ENCODE results near the gene DNAJB1. TPM values are rescaled to one million over a fixed set of nuclear protein-coding genes. Genes with fewer than 3 reads are reported as not detected.

DNAJB1 gene
- total RNA-seq, 1 experiment from 2014 or later, result 54.5 TPM

- no peak for TF ChIP-seq ZNF532 (CRISPR knock-in tag; IDR thresholded peaks at IDR 0.05; ENCODE audit: borderline replicate concordance)
- no peak for TF ChIP-seq USF1 (CRISPR knock-in tag; IDR thresholded peaks at IDR 0.05)
- no peak for TF ChIP-seq KAT7 (CRISPR knock-in tag; IDR thresholded peaks at IDR 0.05; ENCODE audit: borderline replicate concordance)
- TF ChIP-seq, protein P1, sequence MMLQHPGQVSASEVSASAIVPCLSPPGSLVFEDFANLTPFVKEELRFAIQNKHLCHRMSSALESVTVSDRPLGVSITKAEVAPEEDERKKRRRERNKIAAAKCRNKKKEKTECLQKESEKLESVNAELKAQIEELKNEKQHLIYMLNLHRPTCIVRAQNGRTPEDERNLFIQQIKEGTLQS (CRISPR knock-in tag; conservative IDR thresholded peaks at IDR 0.05), result no peak
- TF ChIP-seq, protein P2, sequence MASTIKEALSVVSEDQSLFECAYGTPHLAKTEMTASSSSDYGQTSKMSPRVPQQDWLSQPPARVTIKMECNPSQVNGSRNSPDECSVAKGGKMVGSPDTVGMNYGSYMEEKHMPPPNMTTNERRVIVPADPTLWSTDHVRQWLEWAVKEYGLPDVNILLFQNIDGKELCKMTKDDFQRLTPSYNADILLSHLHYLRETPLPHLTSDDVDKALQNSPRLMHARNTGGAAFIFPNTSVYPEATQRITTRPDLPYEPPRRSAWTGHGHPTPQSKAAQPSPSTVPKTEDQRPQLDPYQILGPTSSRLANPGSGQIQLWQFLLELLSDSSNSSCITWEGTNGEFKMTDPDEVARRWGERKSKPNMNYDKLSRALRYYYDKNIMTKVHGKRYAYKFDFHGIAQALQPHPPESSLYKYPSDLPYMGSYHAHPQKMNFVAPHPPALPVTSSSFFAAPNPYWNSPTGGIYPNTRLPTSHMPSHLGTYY (CRISPR knock-in tag; IDR thresholded peaks at IDR 0.05), result no peak
- TF ChIP-seq ZNF317 (CRISPR knock-in tag; IDR thresholded peaks at IDR 0.05; ENCODE audit: borderline replicate concordance, low read depth), result no peak
- peak; percentile 44; the same call in 1 of the 2 replicates for TF ChIP-seq SP1 (CRISPR knock-in tag; conservative IDR thresholded peaks at IDR 0.05)
- TF ChIP-seq PRDM15 (CRISPR knock-in tag; IDR thresholded peaks at IDR 0.05), result no peak
- TF ChIP-seq ZNF423 (CRISPR knock-in tag; IDR thresholded peaks at IDR 0.05), result no peak
- TF ChIP-seq PREB (CRISPR knock-in tag; IDR thresholded peaks at IDR 0.05; ENCODE audit: borderline replicate concordance), result no peak
- TF ChIP-seq, protein P3, sequence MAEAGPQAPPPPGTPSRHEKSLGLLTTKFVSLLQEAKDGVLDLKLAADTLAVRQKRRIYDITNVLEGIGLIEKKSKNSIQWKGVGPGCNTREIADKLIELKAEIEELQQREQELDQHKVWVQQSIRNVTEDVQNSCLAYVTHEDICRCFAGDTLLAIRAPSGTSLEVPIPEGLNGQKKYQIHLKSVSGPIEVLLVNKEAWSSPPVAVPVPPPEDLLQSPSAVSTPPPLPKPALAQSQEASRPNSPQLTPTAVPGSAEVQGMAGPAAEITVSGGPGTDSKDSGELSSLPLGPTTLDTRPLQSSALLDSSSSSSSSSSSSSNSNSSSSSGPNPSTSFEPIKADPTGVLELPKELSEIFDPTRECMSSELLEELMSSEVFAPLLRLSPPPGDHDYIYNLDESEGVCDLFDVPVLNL (CRISPR knock-in tag; IDR thresholded peaks at IDR 0.05; ENCODE audit: borderline replicate concordance, low read depth), result no peak
- TF ChIP-seq, protein P4, sequence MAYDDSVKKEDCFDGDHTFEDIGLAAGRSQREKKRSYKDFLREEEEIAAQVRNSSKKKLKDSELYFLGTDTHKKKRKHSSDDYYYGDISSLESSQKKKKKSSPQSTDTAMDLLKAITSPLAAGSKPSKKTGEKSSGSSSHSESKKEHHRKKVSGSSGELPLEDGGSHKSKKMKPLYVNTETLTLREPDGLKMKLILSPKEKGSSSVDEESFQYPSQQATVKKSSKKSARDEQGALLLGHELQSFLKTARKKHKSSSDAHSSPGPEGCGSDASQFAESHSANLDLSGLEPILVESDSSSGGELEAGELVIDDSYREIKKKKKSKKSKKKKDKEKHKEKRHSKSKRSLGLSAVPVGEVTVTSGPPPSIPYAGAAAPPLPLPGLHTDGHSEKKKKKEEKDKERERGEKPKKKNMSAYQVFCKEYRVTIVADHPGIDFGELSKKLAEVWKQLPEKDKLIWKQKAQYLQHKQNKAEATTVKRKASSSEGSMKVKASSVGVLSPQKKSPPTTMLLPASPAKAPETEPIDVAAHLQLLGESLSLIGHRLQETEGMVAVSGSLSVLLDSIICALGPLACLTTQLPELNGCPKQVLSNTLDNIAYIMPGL (CRISPR knock-in tag; IDR thresholded peaks at IDR 0.05), result peak; percentile 88; the same call in 1 of the 2 replicates
- TF ChIP-seq CTCF (IDR thresholded peaks at IDR 0.05), result peak; percentile 98
- TF ChIP-seq FOXP4 (CRISPR knock-in tag; IDR thresholded peaks at IDR 0.05), result peak; percentile 81; the same call in 1 of the 2 replicates
- no peak for TF ChIP-seq PRRX2 (CRISPR knock-in tag; IDR thresholded peaks at IDR 0.05)
- peak; percentile 22; the same call in 1 of the 2 replicates for TF ChIP-seq TEAD1 (CRISPR knock-in tag; IDR thresholded peaks at IDR 0.05)
- TF ChIP-seq TP53 (CRISPR knock-in tag; IDR thresholded peaks at IDR 0.05), result no peak
Observed at GRCh38 chr19:14479975-14480699, 38.1 kb downstream of the DNAJB1 start (continued).

Measured in WTC11 (cell line).